ENCODE results near the gene GTSF1L. TPM values are rescaled to one million over a fixed set of nuclear protein-coding genes. Genes with fewer than 3 reads are reported as not detected.

Gene GTSF1L
- total RNA-seq, 1 experiment from 2014 or later = not detected

GRCh38 chr20:43731469-43731868, 4.7 kb upstream of the GTSF1L start:
- H3K4me2 ChIP-seq (ENCODE audit: insufficient read depth, insufficient read length, low read length) = no peak overlapping the region
- no peaks in the 10 kb centered on the region; the same call in 1 of the 2 replicates for H3K4me1 ChIP-seq (ENCODE audit: insufficient read depth, low read length)
- no peaks in the 10 kb centered on the region for H4K20me1 ChIP-seq (ENCODE audit: control insufficient read depth, insufficient read depth, insufficient read length)
- H2BK5ac ChIP-seq (ENCODE audit: insufficient read length, low read length) = no peak overlapping the region
- Mint-ChIP-seq H3K27ac (no peak overlapping the region), H3K4me3 (no peak overlapping the region), H3K4me1 (peaks cover 11% of the 10 kb centered on the region in 2 experiments), H3K36me3 (ENCODE audit: insufficient read depth in 1 of 3, low read depth in 3 of 3) (no peaks in the 10 kb centered on the region), H3K27me3 (ENCODE audit: low read depth) (peaks cover 2% of the 10 kb centered on the region), H3K9me3 (no peaks in the 10 kb centered on the region)
- no peak overlapping the region for H2BK12ac ChIP-seq (ENCODE audit: insufficient read length, low read depth, low read length)
- H3T11ph ChIP-seq (ENCODE audit: low read length) = no peak overlapping the region
- no peak overlapping the region for H2AK5ac ChIP-seq (ENCODE audit: insufficient read length, low read length)
- no peak overlapping the region for H2AFZ ChIP-seq (ENCODE audit: low read length)
- no peak overlapping the region for H3K56ac ChIP-seq (ENCODE audit: insufficient read length, low read depth, low read length)
- no peak overlapping the region for H4K8ac ChIP-seq (replicated peaks; ENCODE audit: insufficient read length, low read depth, low read length)
- no peak overlapping the region for H4K5ac ChIP-seq (ENCODE audit: insufficient read length, low read depth, low read length)
- H3K4ac ChIP-seq (ENCODE audit: low read depth, low read length) = no peak overlapping the region
- no peak overlapping the region for H3K18ac ChIP-seq (ENCODE audit: insufficient read length, low read depth, low read length)
- H3K27me3 ChIP-seq (ENCODE audit: insufficient read depth, low read length) = no peaks in the 10 kb centered on the region
- no peaks in the 10 kb centered on the region for H3K79me2 ChIP-seq (ENCODE audit: insufficient read depth, low read length)
- H3K79me1 ChIP-seq (ENCODE audit: insufficient read depth, low read depth, low read length, poor library complexity, severe bottlenecking) = no peaks in the 10 kb centered on the region
- DNase-seq = no peak
- H3K9ac ChIP-seq (ENCODE audit: extremely low read depth, insufficient read length, low read length) = no peak overlapping the region
- H2BK15ac ChIP-seq (ENCODE audit: low read depth, low read length) = no peak overlapping the region
- no peak overlapping the region for H2BK20ac ChIP-seq (ENCODE audit: low read depth, low read length, poor library complexity, severe bottlenecking)
- H4K91ac ChIP-seq (ENCODE audit: insufficient read length, low read depth, low read length) = no peak overlapping the region
- no peaks in the 10 kb centered on the region for H3K9me3 ChIP-seq (ENCODE audit: control insufficient read depth, low read depth, low read length)
- no peak overlapping the region for H3K23ac ChIP-seq (ENCODE audit: insufficient read length, low read depth, low read length)
- WGBS (ENCODE audit: extremely low coverage, insufficient read length, low lambda C conversion rate) = no CpG with 5 or more reads among the region's 7 CpGs
- no peak overlapping the region for H2BK120ac ChIP-seq (ENCODE audit: low read depth, low read length, poor library complexity, severe bottlenecking)
- H3K27ac ChIP-seq (ENCODE audit: insufficient read length, low read depth, low read length) = no peak overlapping the region
- H3K23me2 ChIP-seq (ENCODE audit: insufficient read length, low read depth, low read length, poor library complexity, severe bottlenecking) = no peaks in the 10 kb centered on the region
- no peak for TF ChIP-seq CTCF (conservative IDR thresholded peaks at IDR 0.05)
- H3K14ac ChIP-seq (ENCODE audit: insufficient read depth, low read length) = no peak overlapping the region
